KOPT-K1 (cell line): ENCODE data around the gene ZNF69.
"Not testable (repeated sequence)": the region's sequence is repeated elsewhere in the genome, so short reads cannot be mapped to it uniquely, and the experiment has no call there.

Experiments used
- H3K27ac ChIP-seq: fragments of 200-600 bp; sonication (generic); 2 replicates; pipeline ENCODE4 v1.5.1; 2016; ENCODE audit warnings: antibody characterized with exemption, mild to moderate bottlenecking, low read depth, low read length; ENCODE audit not compliant: poor library complexity, severe bottlenecking
- H3K36me3 ChIP-seq: fragments of 200-600 bp; sonication (generic); 2 replicates; pipeline ENCODE4 v1.5.1; 2017; ENCODE audit warnings: antibody characterized with exemption, mild to moderate bottlenecking, low read length, moderate library complexity; ENCODE audit not compliant: insufficient read depth
- H3K9me3 ChIP-seq: fragments of 200-600 bp; sonication (generic); 2 replicates; pipeline ENCODE4 v1.5.1; 2017; ENCODE audit warnings: antibody characterized with exemption, low read length, mild to moderate bottlenecking; ENCODE audit not compliant: insufficient read depth, poor library complexity, severe bottlenecking

Gene ZNF69

GRCh38 chr19:11879687-11880266 is 7.8 kb upstream of the ZNF69 start:
- H3K9me3 ChIP-seq, H3K36me3 ChIP-seq, H3K27ac ChIP-seq: not testable (repeated sequence)

GRCh38 chr19:11880598-11880997 is 7.0 kb upstream of the ZNF69 start:
- no peak overlapping the region for H3K27ac ChIP-seq
- H3K36me3 ChIP-seq: no peaks in the 10 kb centered on the region
- peaks cover 6% of the 10 kb centered on the region for H3K9me3 ChIP-seq

- no peak overlapping the region for H3K27ac ChIP-seq
Observed at GRCh38 chr19:11881151-11881800, 6.3 kb upstream of the ZNF69 start.

GRCh38 chr19:11882606-11883005 is 5.0 kb upstream of the ZNF69 start:
- H3K27ac ChIP-seq: no peak overlapping the region
- peaks cover 6% of the 10 kb centered on the region for H3K9me3 ChIP-seq
- H3K36me3 ChIP-seq: no peaks in the 10 kb centered on the region

More at GRCh38 chr19:11881151-11881800, 6.3 kb upstream of the ZNF69 start:
- Histone ChIP-seq H3K36me3 (no peaks in the 10 kb centered on the region), H3K9me3 (peaks cover 6% of the 10 kb centered on the region)

- H3K36me3 ChIP-seq: no peaks in the 10 kb centered on the region
- H3K27ac ChIP-seq: peak overlapping the region; percentile 77
Observed at GRCh38 chr19:11887234-11887610, 360 bp upstream of the ZNF69 start.

GRCh38 chr19:11889901-11890300 is 2.3 kb downstream of the ZNF69 start:
- peaks cover 22% of the 10 kb centered on the region for H3K9me3 ChIP-seq
- H3K36me3 ChIP-seq: peaks cover 14% of the 10 kb centered on the region; the same call in 1 of the 2 replicates
- H3K27ac ChIP-seq: not testable (repeated sequence)

More at GRCh38 chr19:11887234-11887610, 360 bp upstream of the ZNF69 start:
- H3K9me3 ChIP-seq: no peaks in the 10 kb centered on the region

- H3K36me3 ChIP-seq: peaks cover 20% of the 10 kb centered on the region; the same call in 1 of the 2 replicates
- peaks cover 28% of the 10 kb centered on the region for H3K9me3 ChIP-seq
- no peak overlapping the region for H3K27ac ChIP-seq
Observed at GRCh38 chr19:11890634-11891033, 3.1 kb downstream of the ZNF69 start.

GRCh38 chr19:11894851-11895250 is 7.3 kb downstream of the ZNF69 start:
- peaks cover 20% of the 10 kb centered on the region; the same call in 1 of the 2 replicates for H3K36me3 ChIP-seq
- peaks cover 43% of the 10 kb centered on the region for H3K9me3 ChIP-seq
- no peak overlapping the region for H3K27ac ChIP-seq

- Histone ChIP-seq H3K27ac (no peak overlapping the region), H3K9me3 (peaks cover 86% of the 10 kb centered on the region), H3K36me3 (peaks cover 49% of the 10 kb centered on the region)
Observed at GRCh38 chr19:11902228-11902627, 14.6 kb downstream of the ZNF69 start.

- peaks cover 49% of the 10 kb centered on the region for H3K36me3 ChIP-seq
- H3K9me3 ChIP-seq: peaks cover 65% of the 10 kb centered on the region
- H3K27ac ChIP-seq: no peak overlapping the region
Observed at GRCh38 chr19:11905928-11906327, 18.3 kb downstream of the ZNF69 start.

GRCh38 chr19:11911937-11912336 is 24.4 kb downstream of the ZNF69 start:
- not testable (repeated sequence) for H3K36me3 ChIP-seq, H3K27ac ChIP-seq
- H3K9me3 ChIP-seq: peaks cover 53% of the 10 kb centered on the region

- H3K27ac ChIP-seq, H3K36me3 ChIP-seq: not testable (repeated sequence)
- peaks cover 49% of the 10 kb centered on the region for H3K9me3 ChIP-seq
Observed at GRCh38 chr19:11914417-11915051, 27.0 kb downstream of the ZNF69 start.

GRCh38 chr19:11921852-11922495 is 34.4 kb downstream of the ZNF69 start:
- H3K9me3 ChIP-seq: no peaks in the 10 kb centered on the region
- H3K27ac ChIP-seq: no peak overlapping the region
- peaks cover 6% of the 10 kb centered on the region for H3K36me3 ChIP-seq

GRCh38 chr19:11924886-11925650 is 37.5 kb downstream of the ZNF69 start, which contains the start of gene ZNF700:
Gene ZNF700, plus strand, starts transcription at chr19:11925107. Its CDS starts 104 bp downstream, at chr19:11925211.
- peaks cover 36% of the 10 kb centered on the region for H3K36me3 ChIP-seq
- H3K27ac ChIP-seq: peak within 1 kb of the TSS; percentile 99
- peaks cover 27% of the 10 kb centered on the region for H3K9me3 ChIP-seq
